Right cardiac atrium (tissue), 5 donors: ENCODE measurements around the gene ADCYAP1R1. TPM values are rescaled to one million over a fixed set of nuclear protein-coding genes. Genes with fewer than 3 reads are reported as not detected.

Source experiments
- ATAC-seq, 2 donors: fragments of 200-7000 bp; cut with Tn5 transposase; one replicate each; pipeline versions ENCODE4 v1.8.0 to v1.9.1; 2020; ENCODE audit warnings: moderate library complexity in 2 of 2, mild to moderate bottlenecking in 1 of 2
- DNase-seq, 3 donors: peaks; one replicate each; pipeline ENCODE4 v3.0.0-alpha.2; 2020
- H3K27ac ChIP-seq: one replicate; pipeline ENCODE4 v1.5.1; 2013; ENCODE audit warnings: mild to moderate bottlenecking, low read length, control low read depth, moderate library complexity
- H3K27me3 ChIP-seq: one replicate; pipeline ENCODE4 v1.6.1; 2013; ENCODE audit not compliant: control insufficient read depth, insufficient read depth
- H3K4me1 ChIP-seq: one replicate; pipeline ENCODE4 v1.6.1; 2013; ENCODE audit warnings: low read length; ENCODE audit not compliant: control insufficient read depth, insufficient read depth
- H3K4me3 ChIP-seq: one replicate; pipeline ENCODE4 v1.5.1; 2013; ENCODE audit warnings: low read length, control low read depth
- H3K9me3 ChIP-seq: one replicate; pipeline ENCODE4 v1.6.1; 2013; ENCODE audit warnings: low read length; ENCODE audit not compliant: control insufficient read depth
- WGBS: extraction: QIAGEN DNeasy Blood & Tissue Kit; methylation state at CpG from one replicate; pipeline ENCODE4 v1.1.7; 2013; 5-methylcytosine and 5-hydroxymethylcytosine counted together
- intact Hi-C, 4 donors: fragments of 100-400 bp; cut with DNase I; formaldehyde crosslinking; loops; one replicate each; pipeline versions ENCODE4 v1.11.0 to v1.14.0; 2022 to 2023
- polyA plus RNA-seq: library from polyadenylated mRNA; stranded (reverse); fragments of 200-250 nt; gene quantifications from one replicate; pipeline ENCODE4 v1.2.3, GENCODE V29; 2013
- total RNA-seq, 4 donors: library from RNA; stranded (reverse); fragmentation: NEBNext Ultra II Directional; extraction: Animal tissue kit (Norgen Biotek cat#: 25700); gene quantifications; one replicate each; pipeline ENCODE4 v1.2.1, GENCODE V29; 2021
- donor health status: healthy with polysubstance abuse.
- donor health status: DM: no; HTN: yes; CAD: no.
- donor health status: DM: no; HTN: no; CAD: no.
- donor health status: DM: no; HTN: yes; CAD: no; lungs with severe emphysema.
- donor health status: DM: yes; HTN: yes; CAD: no.

ADCYAP1R1 gene
- total and polyA plus RNA-seq, 5 donors, result 0.84 to 3.4 (median 1.7) TPM

DNA sequence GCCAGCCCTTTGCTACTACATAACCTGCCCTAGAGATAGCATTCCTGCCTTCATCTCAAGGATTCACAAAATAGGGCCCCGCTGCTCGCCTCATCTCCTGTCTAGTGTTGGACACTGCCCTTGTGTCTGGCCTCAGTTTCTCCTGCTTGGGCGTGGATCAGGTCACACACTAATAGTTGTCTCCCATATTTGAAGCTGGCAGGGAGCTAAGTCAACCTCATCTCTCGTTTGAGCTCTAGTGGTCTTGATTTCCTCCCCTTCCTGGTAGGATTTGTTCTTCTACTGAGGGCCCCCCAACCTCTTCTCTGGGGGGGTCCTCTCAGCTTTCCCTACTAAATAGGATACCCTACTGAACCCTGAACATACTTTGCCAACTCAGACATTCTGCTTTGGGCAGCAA is 42.2 kb downstream of the ADCYAP1R1 start:
- ATAC-seq (no peak), DNase-seq (no peak)
- Histone ChIP-seq H3K9me3 (no peaks in the 10 kb centered on the region), H3K27me3 (no peaks in the 10 kb centered on the region), H3K4me3 (no peak overlapping the region), H3K27ac (no peak overlapping the region), H3K4me1 (no peaks in the 10 kb centered on the region)
- intact Hi-C loops, result no loop called here
- 78% methylated on average over 4 of the region's 4 CpGs for WGBS

DNA sequence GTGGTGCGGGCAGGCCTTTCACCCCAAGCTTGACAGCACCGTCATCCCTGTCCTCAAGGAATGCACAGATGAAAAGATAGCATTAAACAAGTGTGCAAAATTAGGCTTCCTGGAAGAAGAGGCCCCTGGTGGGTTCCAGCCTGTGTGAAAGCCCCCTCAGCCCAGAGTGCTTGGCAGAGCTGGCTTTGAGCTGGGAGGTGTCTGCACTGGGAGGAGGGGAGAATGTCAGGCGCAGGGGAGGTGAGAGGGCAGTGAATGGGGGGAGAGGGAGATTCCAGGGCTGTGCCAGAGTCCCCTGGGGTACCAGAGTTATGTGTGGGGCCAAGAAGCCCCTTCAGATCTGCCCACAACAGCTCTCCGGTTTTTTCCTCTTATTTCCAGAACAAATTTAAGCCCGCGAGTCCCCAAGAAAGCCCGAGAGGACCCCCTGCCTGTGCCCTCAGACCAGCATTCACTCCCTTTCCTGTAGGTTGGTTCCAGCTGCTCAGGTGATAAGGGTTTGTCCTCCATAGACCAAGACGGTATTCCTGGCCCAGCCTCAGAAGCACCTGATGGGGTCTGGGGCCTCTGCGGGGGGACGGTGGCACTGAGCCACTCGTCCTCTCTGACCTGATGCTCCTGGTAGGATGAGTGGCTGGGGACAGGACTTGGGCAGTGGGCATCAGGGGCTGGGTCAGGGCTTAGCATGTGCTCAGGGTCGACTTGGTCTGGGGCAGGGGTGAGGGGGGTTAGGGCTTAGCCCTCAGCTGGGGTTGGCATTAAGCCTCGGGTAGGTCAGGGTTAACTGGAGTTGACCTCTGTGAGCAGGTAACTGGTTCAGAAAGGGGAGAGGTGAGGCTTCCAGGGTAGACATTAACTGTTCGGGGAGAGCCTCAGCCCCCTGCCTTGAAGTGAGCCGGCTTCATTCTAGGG is 43.4 kb downstream of the ADCYAP1R1 start:
- Histone ChIP-seq H3K4me1 (no peaks in the 10 kb centered on the region), H3K9me3 (no peaks in the 10 kb centered on the region), H3K4me3 (no peak overlapping the region), H3K27ac (no peak overlapping the region), H3K27me3 (no peaks in the 10 kb centered on the region)
- WGBS, result 75% methylated on average over 15 of the region's 15 CpGs
- intact Hi-C loops, result no loop called here
- ATAC-seq (peak in 1 of 2 donors; percentile 17), DNase-seq (no peak)

DNA sequence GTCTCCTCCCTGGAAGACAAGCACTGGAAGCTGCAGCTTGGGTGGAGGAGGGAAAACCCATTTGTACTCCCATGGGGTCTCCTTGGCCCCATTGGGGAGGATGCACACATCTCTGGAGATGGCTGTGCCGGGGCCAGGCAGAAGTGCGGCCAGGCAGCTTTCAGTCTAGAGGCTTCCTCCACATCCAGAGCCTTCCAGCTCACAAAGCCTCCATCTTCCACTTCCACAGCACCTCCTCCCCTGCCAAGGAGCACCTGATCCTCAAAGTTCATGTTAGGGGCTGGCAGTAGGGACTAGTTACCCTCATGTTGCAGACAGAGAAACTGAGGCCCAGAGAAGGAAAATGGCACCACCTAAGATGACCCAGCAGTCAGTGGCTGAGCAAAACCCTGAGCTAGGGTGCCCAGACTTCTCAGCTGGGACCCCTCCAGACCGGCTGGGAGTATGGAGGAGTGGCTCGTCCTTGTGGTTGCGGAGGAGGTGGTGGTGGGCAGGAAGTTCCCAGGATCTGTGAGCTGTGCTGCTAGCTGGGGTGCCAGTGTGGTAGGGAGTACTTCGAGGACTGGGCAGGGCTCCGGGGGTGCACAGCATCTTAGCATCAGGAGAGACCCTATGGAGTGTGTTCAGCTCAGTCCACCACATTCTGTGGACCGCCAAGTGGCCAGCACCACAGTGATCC is 44.2 kb downstream of the ADCYAP1R1 start:
- no peak overlapping the region for H3K27ac ChIP-seq
- no peaks in the 10 kb centered on the region for H3K9me3 ChIP-seq
- no peaks in the 10 kb centered on the region for H3K27me3 ChIP-seq
- 63% methylated on average over 8 of the region's 8 CpGs for WGBS
- DNase-seq (no peak), ATAC-seq (no peak)
- no peak overlapping the region for H3K4me3 ChIP-seq
- no peaks in the 10 kb centered on the region for H3K4me1 ChIP-seq
- intact Hi-C loops, result no loop called here

DNA sequence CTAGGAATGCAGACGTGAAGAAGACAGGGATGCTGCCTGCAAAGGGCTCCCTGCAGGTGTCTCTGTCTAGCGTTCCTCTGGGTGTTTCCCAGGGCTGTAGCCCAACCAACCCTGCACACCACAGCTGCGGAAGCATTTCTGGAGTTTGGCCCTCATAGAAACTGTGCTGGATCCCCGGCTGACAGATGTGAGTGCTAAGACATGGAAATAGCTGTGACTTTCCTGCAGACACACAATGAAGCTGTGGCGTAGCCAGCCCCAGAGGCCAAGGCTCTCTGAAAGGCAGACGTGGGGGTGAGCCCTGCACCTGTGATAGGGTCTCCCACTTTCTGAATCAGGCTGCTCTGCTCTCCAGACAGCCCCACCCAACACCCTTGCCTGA is 44.8 kb downstream of the ADCYAP1R1 start:
- H3K27me3 ChIP-seq, result no peaks in the 10 kb centered on the region
- intact Hi-C loops, result no loop called here
- DNase-seq (no peak), ATAC-seq (no peak)
- no peak overlapping the region for H3K4me3 ChIP-seq
- no peaks in the 10 kb centered on the region for H3K9me3 ChIP-seq
- no peaks in the 10 kb centered on the region for H3K4me1 ChIP-seq
- no peak overlapping the region for H3K27ac ChIP-seq
- 65% methylated on average over 6 of the region's 6 CpGs for WGBS

DNA sequence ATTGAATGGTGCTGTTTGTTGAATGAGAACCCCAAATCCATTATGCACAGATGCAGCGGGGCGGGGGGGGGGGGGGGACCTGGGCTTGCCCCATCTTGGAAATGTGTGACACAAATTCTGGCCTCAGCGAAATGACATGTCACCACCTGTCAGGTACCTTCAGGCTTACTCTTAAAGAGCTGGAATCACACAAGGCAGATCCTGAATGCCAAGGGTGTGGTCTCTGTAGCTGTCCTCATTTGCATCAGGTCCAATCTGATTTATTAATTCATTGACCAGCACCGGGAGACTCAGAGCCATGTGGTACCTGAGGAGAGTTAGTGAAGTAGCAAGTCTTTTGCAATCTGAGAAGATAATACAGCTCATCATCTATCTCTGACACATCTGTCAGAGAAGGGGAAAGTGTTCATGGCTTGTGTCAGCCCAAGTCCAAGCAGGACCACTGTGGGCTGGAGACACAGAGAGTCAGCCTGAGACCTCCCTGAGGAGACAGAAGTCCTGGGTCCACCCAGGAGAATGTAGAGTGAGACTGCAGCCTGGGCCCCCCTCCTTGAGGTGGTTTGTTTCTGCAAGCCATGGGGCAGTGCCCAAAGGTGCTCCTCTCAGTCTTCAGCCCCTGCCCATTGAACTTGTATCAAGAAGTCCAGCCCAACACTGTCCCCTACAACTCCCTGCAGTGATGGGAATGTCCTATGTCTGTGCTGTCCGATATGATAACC is 46.7 kb downstream of the ADCYAP1R1 start:
- Histone ChIP-seq H3K4me1 (no peaks in the 10 kb centered on the region), H3K4me3 (no peak overlapping the region), H3K27me3 (no peaks in the 10 kb centered on the region), H3K27ac (no peak overlapping the region), H3K9me3 (no peaks in the 10 kb centered on the region)
- DNase-seq (no peak), ATAC-seq (no peak)
- 88% methylated on average over 5 of the region's 5 CpGs for WGBS
- intact Hi-C loops, result no loop called here

DNA sequence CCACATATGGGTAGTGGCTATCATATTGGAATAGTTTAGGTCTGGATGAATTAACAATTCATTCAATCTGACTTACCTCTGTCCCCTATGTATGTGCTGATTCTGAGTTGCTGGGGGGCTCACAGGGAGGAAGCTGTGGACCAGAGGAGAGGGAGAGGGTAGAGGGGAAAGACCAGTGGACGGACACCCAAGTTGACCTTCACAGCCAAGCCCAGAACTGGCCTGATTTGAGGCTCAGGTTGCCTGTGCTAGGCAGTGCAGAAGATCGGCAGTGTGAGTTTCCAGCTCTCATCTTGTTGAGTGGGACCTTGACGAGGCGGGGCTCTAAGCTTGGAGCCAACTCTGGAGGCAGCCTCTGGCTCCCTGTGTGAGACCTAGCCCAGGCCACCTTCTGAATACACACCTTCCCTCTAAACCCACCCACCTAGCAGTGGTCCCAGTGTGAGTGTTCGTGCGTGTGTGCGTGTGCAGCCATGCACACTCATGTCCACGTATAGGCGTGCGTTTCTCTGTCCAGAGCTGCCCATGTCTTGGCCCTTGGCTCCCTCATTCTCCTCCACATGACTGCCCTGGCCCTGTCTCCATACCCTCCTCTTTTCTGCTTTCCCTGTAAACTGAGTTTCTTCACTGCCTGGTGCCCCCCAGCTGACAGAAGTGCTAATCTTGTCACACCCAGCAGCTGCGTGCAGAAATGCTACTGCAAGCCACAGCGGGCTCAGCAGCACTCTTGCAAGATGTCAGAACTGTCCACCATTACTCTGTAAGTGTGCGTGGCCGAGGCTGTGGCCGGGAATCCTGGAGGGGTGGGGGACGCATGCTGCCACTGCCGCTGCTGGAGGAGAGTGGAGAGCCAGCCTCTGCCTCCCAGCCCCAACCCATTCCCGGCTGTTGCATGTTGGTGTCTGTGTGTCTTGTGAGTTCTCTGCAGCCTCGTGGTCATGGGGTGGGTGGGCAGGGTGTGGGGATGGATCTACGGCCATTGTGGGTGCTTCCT is 47.6 kb downstream of the ADCYAP1R1 start:
- H3K9me3 ChIP-seq, result no peaks in the 10 kb centered on the region
- intact Hi-C loops, result no loop called here
- DNase-seq (no peak), ATAC-seq (no peak)
- WGBS, result 79% methylated on average over 20 of the region's 20 CpGs
- H3K4me1 ChIP-seq, result no peaks in the 10 kb centered on the region
- no peak overlapping the region for H3K27ac ChIP-seq
- H3K4me3 ChIP-seq, result no peak overlapping the region
- H3K27me3 ChIP-seq, result no peaks in the 10 kb centered on the region

DNA sequence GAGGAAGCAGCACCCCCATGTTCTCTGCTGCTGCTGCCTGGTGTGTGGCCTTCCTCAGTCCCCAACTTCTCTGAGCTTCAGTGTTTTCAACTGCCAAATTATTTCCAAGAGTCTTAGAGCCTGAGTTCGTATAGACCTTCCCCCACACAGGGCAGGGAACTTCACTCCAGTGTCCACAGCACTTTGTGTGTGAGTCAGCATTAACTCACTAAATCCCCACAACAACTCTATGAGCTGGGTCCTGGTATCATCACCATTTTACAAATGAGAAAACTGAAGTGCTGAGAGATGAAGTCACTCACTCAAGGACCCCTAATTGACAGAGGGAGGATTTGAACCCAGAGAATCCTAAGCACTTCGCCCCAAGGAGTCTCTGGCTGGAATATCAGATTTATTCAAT is 48.3 kb downstream of the ADCYAP1R1 start:
- Histone ChIP-seq H3K9me3 (no peaks in the 10 kb centered on the region), H3K4me3 (no peak overlapping the region), H3K27ac (no peak overlapping the region), H3K27me3 (no peaks in the 10 kb centered on the region), H3K4me1 (no peaks in the 10 kb centered on the region)
- 61% methylated on average over 2 of the region's 2 CpGs for WGBS
- intact Hi-C loops, result no loop called here
- DNase-seq (no peak), ATAC-seq (no peak)

DNA sequence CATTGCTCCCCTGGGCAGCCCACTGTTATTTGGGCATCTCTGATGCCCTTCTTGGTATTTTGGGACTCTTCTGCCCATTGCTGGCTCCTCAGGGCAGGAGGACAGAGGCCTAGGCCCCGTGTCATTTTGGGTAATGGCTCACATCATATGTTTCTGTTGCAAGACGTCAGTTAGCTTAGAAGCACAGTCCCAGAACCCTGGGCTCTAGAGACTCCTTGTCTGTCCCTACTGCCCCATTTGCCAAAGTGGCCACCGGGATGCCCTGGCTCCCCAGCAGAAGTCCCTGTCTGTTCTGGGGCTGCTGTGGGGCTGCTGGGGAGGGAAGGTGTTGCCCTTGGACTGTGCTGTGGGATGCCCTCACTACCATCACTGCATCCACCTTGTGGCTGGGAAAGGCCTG is 48.8 kb downstream of the ADCYAP1R1 start:
- no peaks in the 10 kb centered on the region for H3K27me3 ChIP-seq
- intact Hi-C loops, result no loop called here
- H3K4me1 ChIP-seq, result no peaks in the 10 kb centered on the region
- no peak overlapping the region for H3K27ac ChIP-seq
- no peak for ATAC-seq
- DNase-seq, result no peak
- no peak overlapping the region for H3K4me3 ChIP-seq
- H3K9me3 ChIP-seq, result no peaks in the 10 kb centered on the region
- WGBS, result 80% methylated on average over 3 of the region's 3 CpGs

DNA sequence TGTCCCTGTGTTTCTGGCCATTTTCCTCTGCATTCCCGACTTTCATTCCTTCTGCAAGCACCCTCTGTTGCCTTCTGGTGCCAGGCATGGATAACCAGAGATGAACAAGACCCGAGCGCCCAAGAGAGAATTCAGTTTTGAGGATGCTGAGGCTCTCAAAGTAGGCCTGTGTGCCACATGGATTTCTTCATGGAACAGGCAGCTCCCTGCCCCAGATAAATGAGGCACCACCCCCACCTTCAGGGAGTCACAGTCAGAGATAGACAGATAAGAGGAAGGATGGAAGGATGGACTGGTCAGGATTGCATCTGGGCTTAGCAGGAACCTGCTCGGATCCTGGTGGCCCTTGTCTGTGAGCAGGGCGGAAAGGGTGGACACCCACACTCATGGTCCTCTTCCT is 49.4 kb downstream of the ADCYAP1R1 start:
- DNase-seq (no peak), ATAC-seq (no peak)
- WGBS, result 84% methylated on average over 5 of the region's 5 CpGs
- Histone ChIP-seq H3K4me1 (no peaks in the 10 kb centered on the region), H3K27me3 (no peaks in the 10 kb centered on the region), H3K9me3 (no peaks in the 10 kb centered on the region), H3K4me3 (no peak overlapping the region), H3K27ac (no peak overlapping the region)
- intact Hi-C loops, result no loop called here

DNA sequence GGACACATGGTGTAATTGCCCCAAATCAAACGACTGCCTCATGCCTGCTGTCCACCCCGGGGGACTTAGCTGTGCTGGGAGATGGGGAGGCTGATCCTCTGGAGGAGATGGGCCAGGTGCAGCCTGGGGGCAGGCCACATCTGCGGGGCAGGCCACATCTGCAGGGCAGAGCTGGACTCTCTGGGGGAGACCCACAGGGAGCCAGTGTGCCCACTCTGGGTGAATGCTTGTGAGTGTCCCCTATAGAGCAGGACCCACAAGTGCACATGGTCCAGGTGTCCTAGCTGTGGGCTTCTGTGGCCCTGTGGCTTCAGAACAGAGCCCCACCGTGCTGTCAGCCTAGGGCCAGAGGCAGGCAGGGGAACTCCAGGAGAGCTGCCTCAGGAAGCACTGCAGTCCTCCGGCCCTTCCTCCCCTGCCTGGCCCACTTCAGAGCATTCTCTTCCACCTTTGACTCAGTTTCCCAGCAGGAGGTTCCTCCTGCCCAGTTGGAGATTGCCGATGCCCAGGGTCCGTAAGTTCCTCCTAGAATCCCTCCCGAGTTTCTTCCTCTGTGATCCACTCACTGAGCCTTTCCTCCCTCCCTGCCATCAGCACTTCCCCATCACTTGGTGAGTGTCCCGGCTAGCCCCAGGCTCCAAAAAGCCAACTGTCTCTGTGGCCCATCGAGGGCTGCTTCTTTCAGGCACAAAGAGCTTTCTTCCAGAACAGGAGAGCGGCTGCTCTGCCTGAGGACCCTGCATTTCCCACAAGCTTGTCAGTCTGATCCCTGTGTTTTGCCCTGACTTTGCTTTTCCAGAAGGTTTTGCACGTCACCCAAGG is 50.3 kb downstream of the ADCYAP1R1 start:
- Histone ChIP-seq H3K9me3 (no peaks in the 10 kb centered on the region), H3K27me3 (no peaks in the 10 kb centered on the region), H3K4me1 (no peaks in the 10 kb centered on the region), H3K27ac (no peak overlapping the region), H3K4me3 (no peak overlapping the region)
- intact Hi-C loops, result no loop called here
- ATAC-seq (no peak), DNase-seq (no peak)
- 75% methylated on average over 12 of the region's 12 CpGs for WGBS
